Measurements from ENCODE around the gene METTL9. TPM values are rescaled to one million over a fixed set of nuclear protein-coding genes. Genes with fewer than 3 reads are reported as not detected.

METTL9 gene
- total RNA-seq, 1 experiment from 2014 or later: 135 TPM

DNA sequence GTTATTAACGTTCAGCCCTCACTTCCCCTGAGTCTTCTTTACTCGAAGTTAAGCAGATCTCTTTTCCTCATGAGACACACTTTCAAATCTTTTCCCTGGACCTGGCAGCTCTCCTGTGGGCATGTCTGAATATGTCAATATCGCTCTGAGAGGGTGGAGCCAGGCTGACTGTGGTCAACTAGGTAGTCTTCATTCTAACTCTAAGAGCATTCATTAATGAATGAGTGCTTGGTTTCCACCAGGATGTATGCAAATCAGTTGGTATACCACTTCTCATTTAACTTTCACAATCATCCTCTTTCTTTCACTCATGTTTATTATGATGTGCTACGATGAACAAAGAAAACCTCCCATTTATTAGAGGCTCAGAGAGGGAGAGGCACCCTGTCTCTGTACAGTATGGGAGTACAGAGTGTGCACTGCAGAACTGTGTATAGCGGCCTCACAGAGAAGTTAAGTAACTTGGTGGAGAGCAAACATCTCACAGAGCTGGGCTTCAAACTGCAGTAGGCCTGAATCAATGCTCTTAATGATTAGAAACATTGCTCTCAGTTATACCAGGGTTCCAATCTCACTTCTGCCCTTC, 104.3 kb downstream of the METTL9 start:
- DNase-seq (ENCODE audit: low read depth): no peak

DNA sequence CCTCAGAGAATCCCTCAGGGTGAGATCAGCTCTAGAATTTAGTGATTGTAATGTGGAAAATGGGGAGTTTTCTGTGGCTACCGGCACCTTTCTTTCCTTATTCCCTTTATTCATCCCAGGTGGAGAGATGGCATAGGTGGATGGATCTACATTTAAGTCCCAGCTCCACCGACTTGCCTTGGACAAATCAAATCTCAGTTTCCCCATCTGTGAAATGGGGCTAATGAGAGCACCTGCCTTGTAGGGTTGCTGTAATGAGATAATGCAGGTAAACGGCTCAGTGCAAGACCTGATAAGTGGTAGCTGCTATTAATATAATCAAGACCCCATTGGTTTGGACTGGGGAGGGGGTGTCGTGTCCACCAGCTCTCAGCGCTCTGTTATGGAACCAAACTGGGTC, 104.9 kb downstream of the METTL9 start:
- no peak for DNase-seq (ENCODE audit: low read depth)

DNA sequence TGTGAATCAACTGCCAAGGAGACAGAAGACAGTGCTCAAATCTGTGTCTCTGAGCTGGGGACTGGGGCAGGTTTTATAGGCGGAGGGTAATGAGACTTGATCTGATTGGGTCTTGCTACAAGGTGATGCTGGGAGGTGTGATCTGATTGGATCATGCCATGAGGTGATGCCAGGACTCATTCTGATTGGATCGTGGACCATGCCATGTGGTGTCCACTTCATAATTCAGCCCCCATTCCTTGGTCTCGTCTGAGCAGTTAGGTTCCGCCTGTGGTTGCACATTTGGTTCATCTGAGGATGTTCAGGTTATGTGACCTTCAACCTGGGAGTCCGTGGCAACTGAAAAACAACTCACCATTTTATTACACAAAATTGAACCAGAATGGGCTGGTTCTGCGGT, 105.4 kb downstream of the METTL9 start:
- DNase-seq (ENCODE audit: low read depth): peak; percentile 15

Small RNA genes within 50 kb of the gene (small RNA-seq; reads per million reads assigned to genes)
- gene RF00478: not detected
- 0.27 reads per million, percentile 24 among the genes with 10 or more reads in this experiment for gene RNU6-1005P
- not detected for gene RNU6-196P

Other genes with a start within 250 kb of the METTL9 start
- not detected in 2 replicates for gene IGSF6, start 53.0 kb downstream of the METTL9 start, total RNA-seq (2014; rRNA removed; shearing (Covaris generic))
- gene OTOA, start 64.4 kb downstream of the METTL9 start, total RNA-seq (2014; rRNA removed; shearing (Covaris generic)): 0.07 and 0.11 TPM in 2 replicates